Activated CD4-positive, alpha-beta memory T cell treated with anti-CD3 and anti-CD28 coated beads for 36 hours (primary cell): ENCODE measurements around the gene KIAA1549. TPM values are rescaled to one million over a fixed set of nuclear protein-coding genes. Genes with fewer than 3 reads are reported as not detected.
"Not testable (repeated sequence)": the region's sequence is repeated elsewhere in the genome, so short reads cannot be mapped to it uniquely, and the experiment has no call there.

ENCODE experiments used
- CTCF ChIA-PET: fragments of 350-600 bp; sonication (Branson Sonifier 250); formaldehyde crosslinking; loops from one replicate; lab custom pipeline; 2021; ENCODE audit warnings: antibody characterized with exemption, inconsistent platforms; lab: Charles Lee
- POLR2A ChIA-PET: fragments of 350-600 bp; sonication (Branson Sonifier 250); formaldehyde crosslinking; loops from one replicate; lab custom pipeline; 2021; ENCODE audit warnings: antibody characterized with exemption; lab: Charles Lee
- DNase-seq: peaks from one replicate; pipeline ENCODE4 v3.0.0-alpha.2; 2020
- H3K27ac Mint-ChIP-seq: one replicate; pipeline ENCODE4 v1.8.0; 2021; ENCODE audit warnings: mixed read lengths
- H3K27me3 Mint-ChIP-seq: one replicate; pipeline ENCODE4 v1.8.0; 2021; ENCODE audit warnings: mixed read lengths
- H3K36me3 Mint-ChIP-seq: one replicate; pipeline ENCODE4 v1.8.0; 2021; ENCODE audit warnings: mixed read lengths
- H3K4me1 Mint-ChIP-seq: one replicate; pipeline ENCODE4 v1.8.0; 2021; ENCODE audit warnings: low read depth, mixed read lengths
- H3K4me3 Mint-ChIP-seq: one replicate; pipeline ENCODE4 v1.8.0; 2021; ENCODE audit warnings: mild to moderate bottlenecking, mixed read lengths
- H3K9me3 Mint-ChIP-seq: one replicate; pipeline ENCODE4 v1.8.0; 2021; ENCODE audit warnings: mixed read lengths
- intact Hi-C: fragments of 100-400 bp; cut with micrococcal nuclease; formaldehyde crosslinking; loops from one replicate; pipeline ENCODE4 v1.15.1; 2023
- total RNA-seq, 2 experiments: library from RNA; stranded (reverse); gene quantifications; one replicate each; pipeline ENCODE4 v1.2.3, GENCODE V29; 2021

KIAA1549 gene
- total RNA-seq, 2 experiments from 2014 or later: 0.85 to 0.95 TPM

GRCh38 chr7:138954545-138955475 is 26.4 kb downstream of the KIAA1549 start:
- DNase-seq: no peak
- CTCF ChIA-PET: no interaction called here
- no peaks in the 10 kb centered on the region for H3K36me3 Mint-ChIP-seq
- H3K27ac Mint-ChIP-seq: no peak overlapping the region
- POLR2A ChIA-PET: no interaction called here
- H3K9me3 Mint-ChIP-seq: peaks cover 13% of the 10 kb centered on the region
- intact Hi-C loops: no loop called here
- H3K4me3 Mint-ChIP-seq: no peak overlapping the region
- no peaks in the 10 kb centered on the region for H3K4me1 Mint-ChIP-seq
- H3K27me3 Mint-ChIP-seq: peaks cover 3% of the 10 kb centered on the region

GRCh38 chr7:138952791-138953190 is 28.4 kb downstream of the KIAA1549 start:
- ChIA-PET POLR2A (no interaction called here), CTCF (no interaction called here)
- intact Hi-C loops: no loop called here
- H3K27ac Mint-ChIP-seq: no peak overlapping the region
- peaks cover 13% of the 10 kb centered on the region for H3K9me3 Mint-ChIP-seq
- H3K4me1 Mint-ChIP-seq: no peaks in the 10 kb centered on the region
- no peaks in the 10 kb centered on the region for H3K36me3 Mint-ChIP-seq
- peaks cover 3% of the 10 kb centered on the region for H3K27me3 Mint-ChIP-seq
- no peak for DNase-seq
- no peak overlapping the region for H3K4me3 Mint-ChIP-seq

GRCh38 chr7:138951953-138952352 is 29.2 kb downstream of the KIAA1549 start:
- H3K9me3 Mint-ChIP-seq: peaks cover 11% of the 10 kb centered on the region

GRCh38 chr7:138949421-138950088 is 31.6 kb downstream of the KIAA1549 start:
- Mint-ChIP-seq H3K27me3 (peaks cover 3% of the 10 kb centered on the region), H3K36me3 (no peaks in the 10 kb centered on the region), H3K4me3 (no peak overlapping the region), H3K4me1 (no peaks in the 10 kb centered on the region), H3K9me3 (no peaks in the 10 kb centered on the region), H3K27ac (no peak overlapping the region)
- intact Hi-C loops: no loop called here
- no peak for DNase-seq
- ChIA-PET POLR2A (no interaction called here), CTCF (no interaction called here)

More at GRCh38 chr7:138951953-138952352, 29.2 kb downstream of the KIAA1549 start:
- H3K27ac Mint-ChIP-seq: no peak overlapping the region
- intact Hi-C loops: no loop called here
- ChIA-PET CTCF (no interaction called here), POLR2A (no interaction called here)
- no peaks in the 10 kb centered on the region for H3K36me3 Mint-ChIP-seq
- H3K4me1 Mint-ChIP-seq: no peaks in the 10 kb centered on the region
- H3K27me3 Mint-ChIP-seq: peaks cover 3% of the 10 kb centered on the region
- DNase-seq: no peak
- no peak overlapping the region for H3K4me3 Mint-ChIP-seq

- DNase-seq: no peak
- Mint-ChIP-seq H3K4me3 (no peak overlapping the region), H3K27ac (no peak overlapping the region), H3K9me3 (no peaks in the 10 kb centered on the region), H3K36me3 (no peaks in the 10 kb centered on the region), H3K4me1 (no peaks in the 10 kb centered on the region), H3K27me3 (peaks cover 3% of the 10 kb centered on the region)
- ChIA-PET CTCF (no interaction called here), POLR2A (no interaction called here)
- intact Hi-C loops: no loop called here
These were observed 32.8 kb downstream of the KIAA1549 start for GRCh38 chr7:138948403-138948802.

- Mint-ChIP-seq H3K27me3 (no peaks in the 10 kb centered on the region), H3K27ac (no peak overlapping the region), H3K36me3 (no peaks in the 10 kb centered on the region), H3K9me3 (no peaks in the 10 kb centered on the region), H3K4me1 (no peaks in the 10 kb centered on the region), H3K4me3 (no peak overlapping the region)
- ChIA-PET POLR2A (no interaction called here), CTCF (no interaction called here)
- intact Hi-C loops: no loop called here
- no peak for DNase-seq
These were observed 35.4 kb downstream of the KIAA1549 start for GRCh38 chr7:138945821-138946220.

- Mint-ChIP-seq H3K4me1 (no peaks in the 10 kb centered on the region), H3K36me3 (no peaks in the 10 kb centered on the region), H3K4me3 (no peak overlapping the region), H3K9me3 (no peaks in the 10 kb centered on the region), H3K27me3 (no peaks in the 10 kb centered on the region), H3K27ac (no peak overlapping the region)
- POLR2A ChIA-PET: no interaction called here
- CTCF ChIA-PET: no interaction called here
- intact Hi-C loops: no loop called here
- DNase-seq: no peak
These were observed 36.0 kb downstream of the KIAA1549 start for GRCh38 chr7:138945154-138945553.

- H3K4me1 Mint-ChIP-seq: no peaks in the 10 kb centered on the region
- H3K36me3 Mint-ChIP-seq: no peaks in the 10 kb centered on the region
- POLR2A ChIA-PET: no interaction called here
- no peaks in the 10 kb centered on the region for H3K27me3 Mint-ChIP-seq
- no peak for DNase-seq
- intact Hi-C loops: no loop called here
- CTCF ChIA-PET: no interaction called here
- H3K9me3 Mint-ChIP-seq: no peaks in the 10 kb centered on the region
- no peak overlapping the region for H3K27ac Mint-ChIP-seq
- no peak overlapping the region for H3K4me3 Mint-ChIP-seq
These were observed 36.6 kb downstream of the KIAA1549 start for GRCh38 chr7:138944592-138944991.

- POLR2A ChIA-PET: no interaction called here
- Mint-ChIP-seq H3K27ac (no peak overlapping the region), H3K27me3 (no peaks in the 10 kb centered on the region), H3K4me3 (no peak overlapping the region), H3K9me3 (no peaks in the 10 kb centered on the region), H3K36me3 (no peaks in the 10 kb centered on the region), H3K4me1 (no peaks in the 10 kb centered on the region)
- intact Hi-C loops: no loop called here
- CTCF ChIA-PET: no interaction called here
- DNase-seq: no peak
These were observed 38.1 kb downstream of the KIAA1549 start for GRCh38 chr7:138943061-138943460.

- Mint-ChIP-seq H3K4me1 (no peaks in the 10 kb centered on the region), H3K9me3 (no peaks in the 10 kb centered on the region), H3K27me3 (no peaks in the 10 kb centered on the region), H3K36me3 (no peaks in the 10 kb centered on the region), H3K27ac (no peak overlapping the region), H3K4me3 (no peak overlapping the region)
- intact Hi-C loops: no loop called here
- ChIA-PET POLR2A (no interaction called here), CTCF (no interaction called here)
- DNase-seq: no peak
These were observed 39.6 kb downstream of the KIAA1549 start for GRCh38 chr7:138941545-138941944.

GRCh38 chr7:138940602-138941001 is 40.6 kb downstream of the KIAA1549 start:
- POLR2A ChIA-PET, DNase-seq, H3K27me3 Mint-ChIP-seq, H3K4me1 Mint-ChIP-seq, H3K4me3 Mint-ChIP-seq, intact Hi-C loops, H3K36me3 Mint-ChIP-seq, CTCF ChIA-PET, H3K9me3 Mint-ChIP-seq, H3K27ac Mint-ChIP-seq: not testable (repeated sequence)

- CTCF ChIA-PET: no interaction called here
These were observed 43.7 kb downstream of the KIAA1549 start for GRCh38 chr7:138937484-138937883.

More at GRCh38 chr7:138937484-138937883, 43.7 kb downstream of the KIAA1549 start:
- POLR2A ChIA-PET: no interaction called here
- DNase-seq: no peak
- H3K36me3 Mint-ChIP-seq: no peaks in the 10 kb centered on the region
- H3K27me3 Mint-ChIP-seq: peaks cover 3% of the 10 kb centered on the region
- H3K27ac Mint-ChIP-seq: no peak overlapping the region
- H3K4me3 Mint-ChIP-seq: no peak overlapping the region
- intact Hi-C loops: no loop called here
- H3K4me1 Mint-ChIP-seq: no peaks in the 10 kb centered on the region
- H3K9me3 Mint-ChIP-seq: no peaks in the 10 kb centered on the region
